ENCODE data around the gene CDH11. TPM values are rescaled to one million over a fixed set of nuclear protein-coding genes. Genes with fewer than 3 reads are reported as not detected.

CDH11 gene
- total RNA-seq, 1 experiment from 2014 or later = 73.1 TPM

GRCh38 chr16:65120831-65121721, 787 bp downstream of the CDH11 start:
- Histone ChIP-seq H3K4me1 (peaks cover 17% of the 10 kb centered on the region), H3K27ac (peak overlapping the region; percentile 90), H3K27me3 (no peaks in the 10 kb centered on the region), H3K9me3 (replicated peaks) (no peaks in the 10 kb centered on the region), H3K4me3 (peak overlapping the region; percentile 96), H3K36me3 (peaks cover 21% of the 10 kb centered on the region)
- peak; percentile 54 to 64 for DNase-seq

GRCh38 chr16:65120461-65120830, 1.4 kb downstream of the CDH11 start:
- peak overlapping the region; percentile 96 for H3K4me3 ChIP-seq
- no peaks in the 10 kb centered on the region for H3K9me3 ChIP-seq (replicated peaks)
- peaks cover 17% of the 10 kb centered on the region for H3K4me1 ChIP-seq
- H3K36me3 ChIP-seq = peaks cover 21% of the 10 kb centered on the region
- peak overlapping the region; percentile 90 for H3K27ac ChIP-seq
- H3K27me3 ChIP-seq = no peaks in the 10 kb centered on the region
- DNase-seq = no peak

GRCh38 chr16:65119901-65120401, 1.9 kb downstream of the CDH11 start:
- Histone ChIP-seq H3K27ac (peak overlapping the region; percentile 90), H3K9me3 (replicated peaks) (no peaks in the 10 kb centered on the region), H3K27me3 (no peaks in the 10 kb centered on the region), H3K4me3 (peak overlapping the region; percentile 96), H3K4me1 (peaks cover 17% of the 10 kb centered on the region), H3K36me3 (peaks cover 22% of the 10 kb centered on the region)
- DNase-seq = peak; percentile 22 to 63

GRCh38 chr16:65119435-65119834, 2.4 kb downstream of the CDH11 start:
- no peak overlapping the region; the same call in 1 of the 2 replicates for H3K27ac ChIP-seq
- H3K36me3 ChIP-seq = peaks cover 24% of the 10 kb centered on the region
- no peak for DNase-seq
- H3K4me3 ChIP-seq = peak overlapping the region; percentile 96
- peaks cover 17% of the 10 kb centered on the region for H3K4me1 ChIP-seq
- H3K27me3 ChIP-seq = no peaks in the 10 kb centered on the region
- H3K9me3 ChIP-seq (replicated peaks) = no peaks in the 10 kb centered on the region

GRCh38 chr16:65118871-65119270, 3.0 kb downstream of the CDH11 start:
- Histone ChIP-seq H3K4me1 (peaks cover 17% of the 10 kb centered on the region), H3K9me3 (replicated peaks) (no peaks in the 10 kb centered on the region), H3K4me3 (no peak overlapping the region), H3K36me3 (peaks cover 29% of the 10 kb centered on the region), H3K27me3 (no peaks in the 10 kb centered on the region), H3K27ac (no peak overlapping the region)
- DNase-seq = no peak

- H3K4me3 ChIP-seq = no peak overlapping the region
- no peak overlapping the region; the same call in 1 of the 2 replicates for H3K27ac ChIP-seq
- H3K36me3 ChIP-seq = peaks cover 36% of the 10 kb centered on the region
- H3K27me3 ChIP-seq = no peaks in the 10 kb centered on the region
- DNase-seq = peak; percentile 85 to 96
- no peaks in the 10 kb centered on the region for H3K9me3 ChIP-seq (replicated peaks)
- H3K4me1 ChIP-seq = peaks cover 17% of the 10 kb centered on the region
Observed at GRCh38 chr16:65117811-65118448, 3.9 kb downstream of the CDH11 start.

GRCh38 chr16:65116818-65117430, 4.9 kb downstream of the CDH11 start:
- Histone ChIP-seq H3K27ac (no peak overlapping the region), H3K27me3 (no peaks in the 10 kb centered on the region), H3K9me3 (replicated peaks) (no peaks in the 10 kb centered on the region), H3K36me3 (peaks cover 43% of the 10 kb centered on the region), H3K4me1 (peaks cover 17% of the 10 kb centered on the region), H3K4me3 (no peak overlapping the region)
- DNase-seq = no peak

- H3K4me3 ChIP-seq = no peak overlapping the region
- H3K9me3 ChIP-seq (replicated peaks) = no peaks in the 10 kb centered on the region
- peaks cover 43% of the 10 kb centered on the region for H3K36me3 ChIP-seq
- no peak overlapping the region for H3K27ac ChIP-seq
- no peak for DNase-seq
- H3K27me3 ChIP-seq = no peaks in the 10 kb centered on the region
- H3K4me1 ChIP-seq = peaks cover 20% of the 10 kb centered on the region
Observed at GRCh38 chr16:65116216-65116615, 5.6 kb downstream of the CDH11 start.

GRCh38 chr16:65114527-65114926, 7.3 kb downstream of the CDH11 start:
- Histone ChIP-seq H3K9me3 (replicated peaks) (no peaks in the 10 kb centered on the region), H3K27ac (no peak overlapping the region), H3K4me1 (peaks cover 25% of the 10 kb centered on the region), H3K27me3 (no peaks in the 10 kb centered on the region), H3K36me3 (peaks cover 43% of the 10 kb centered on the region), H3K4me3 (no peak overlapping the region)
- no peak for DNase-seq

GRCh38 chr16:65113441-65113840, 8.4 kb downstream of the CDH11 start:
- Histone ChIP-seq H3K4me1 (peaks cover 19% of the 10 kb centered on the region), H3K9me3 (replicated peaks) (no peaks in the 10 kb centered on the region), H3K36me3 (peaks cover 35% of the 10 kb centered on the region), H3K27me3 (no peaks in the 10 kb centered on the region), H3K4me3 (no peak overlapping the region), H3K27ac (no peak overlapping the region)
- DNase-seq = no peak

GRCh38 chr16:65111306-65111705, 10.6 kb downstream of the CDH11 start:
- Histone ChIP-seq H3K27me3 (no peaks in the 10 kb centered on the region), H3K9me3 (replicated peaks) (no peaks in the 10 kb centered on the region), H3K4me3 (no peak overlapping the region), H3K36me3 (peaks cover 29% of the 10 kb centered on the region), H3K27ac (peak overlapping the region; percentile 26), H3K4me1 (peaks cover 9% of the 10 kb centered on the region)
- peak; percentile 71 to 81 for DNase-seq

- Histone ChIP-seq H3K4me1 (peaks cover 23% of the 10 kb centered on the region), H3K9me3 (replicated peaks) (no peaks in the 10 kb centered on the region), H3K27ac (no peak overlapping the region), H3K4me3 (no peak overlapping the region), H3K36me3 (peaks cover 6% of the 10 kb centered on the region), H3K27me3 (no peaks in the 10 kb centered on the region)
- DNase-seq = no peak
Observed at GRCh38 chr16:65106757-65107156, 15.1 kb downstream of the CDH11 start.

GRCh38 chr16:65105171-65105570, 16.7 kb downstream of the CDH11 start:
- Histone ChIP-seq H3K4me1 (peaks cover 15% of the 10 kb centered on the region), H3K27ac (no peak overlapping the region), H3K4me3 (no peak overlapping the region), H3K36me3 (peaks cover 6% of the 10 kb centered on the region), H3K9me3 (replicated peaks) (no peaks in the 10 kb centered on the region), H3K27me3 (no peaks in the 10 kb centered on the region)
- DNase-seq = peak; percentile 62 to 80

- H3K27ac ChIP-seq = no peak overlapping the region
- H3K4me3 ChIP-seq = no peak overlapping the region
- H3K36me3 ChIP-seq = peaks cover 6% of the 10 kb centered on the region
- no peaks in the 10 kb centered on the region for H3K27me3 ChIP-seq
- peaks cover 15% of the 10 kb centered on the region for H3K4me1 ChIP-seq
- H3K9me3 ChIP-seq (replicated peaks) = no peaks in the 10 kb centered on the region
- DNase-seq = no peak
Observed at GRCh38 chr16:65104471-65104870, 17.4 kb downstream of the CDH11 start.

GRCh38 chr16:65102326-65102725, 19.5 kb downstream of the CDH11 start:
- Histone ChIP-seq H3K4me3 (no peak overlapping the region), H3K36me3 (peaks cover 5% of the 10 kb centered on the region), H3K9me3 (replicated peaks) (no peaks in the 10 kb centered on the region), H3K27ac (no peak overlapping the region), H3K27me3 (no peaks in the 10 kb centered on the region), H3K4me1 (peaks cover 15% of the 10 kb centered on the region)
- no peak for DNase-seq

Measured in SJCRH30 (cell line).